T-cell (primary cell): ENCODE measurements around the gene PUS10. TPM values are rescaled to one million over a fixed set of nuclear protein-coding genes. Genes with fewer than 3 reads are reported as not detected.
"Not testable (repeated sequence)": the region's sequence is repeated elsewhere in the genome, so short reads cannot be mapped to it uniquely, and the experiment has no call there.

Experiments
- ATAC-seq, 4 experiments: fragments of 200-7000 bp in 3 of 4; fragments of 150-1000 bp in 1 of 4; cut with Tn5 transposase; replicated peaks in 1 of 4; 1 replicate in 3 of 4; 2 replicates in 1 of 4; pipeline ENCODE4 v1.10.0; 2021; ENCODE audit warnings: moderate library complexity in 3 of 4, mild to moderate bottlenecking in 2 of 4, moderate number of reproducible peaks in 1 of 4
- CTCF ChIA-PET, 2 donors: fragments of 300-600 bp; sonication (Branson Sonifier 250); formaldehyde crosslinking; loops; one replicate each; lab custom pipeline; 2022; ENCODE audit warnings: antibody characterized with exemption in 2 of 2; lab: Charles Lee
- POLR2A ChIA-PET, 2 donors: fragments of 300-600 bp; sonication (Branson Sonifier 250); formaldehyde crosslinking; loops; one replicate each; lab custom pipeline; 2022; ENCODE audit warnings: antibody characterized with exemption in 2 of 2; lab: Charles Lee
- DNase-seq, 35 experiments: peaks; one replicate each; pipeline versions ENCODE4 v3.0.0 to v3.0.0-alpha.2; 2013 to 2023
- H3K27ac ChIP-seq: one replicate; pipeline ENCODE4 v1.5.1; 2013; ENCODE audit warnings: low read length
- H3K27me3 ChIP-seq, 2 experiments: replicated peaks in 1 of 2; 1 replicate in 1 of 2; 2 replicates in 1 of 2; pipeline versions ENCODE4 v1.6.1 to v1.7.0; 2013; ENCODE audit warnings: low read length in 1 of 2, mixed read lengths in 1 of 2; ENCODE audit not compliant: control insufficient read depth in 2 of 2, insufficient read depth in 2 of 2; ENCODE audit errors: extremely low read depth in 1 of 2
- H3K36me3 ChIP-seq, 2 donors: 1 replicate in 1 of 2; 2 replicates in 1 of 2; pipeline versions ENCODE4 v1.6.1 to v1.7.0; 2013; ENCODE audit warnings: low read length in 1 of 2; ENCODE audit not compliant: control insufficient read depth in 2 of 2, insufficient read depth in 1 of 2; ENCODE audit errors: extremely low read depth in 1 of 2
- H3K4me1 ChIP-seq, 2 experiments: 1 replicate in 1 of 2; 2 replicates in 1 of 2; pipeline versions ENCODE4 v1.6.1 to v1.7.0; 2013; ENCODE audit warnings: low read length in 2 of 2, mixed read lengths in 1 of 2; ENCODE audit not compliant: insufficient read depth in 2 of 2, control insufficient read depth in 1 of 2; ENCODE audit errors: extremely low read depth in 1 of 2
- H3K4me3 ChIP-seq, 2 donors: 1 replicate in 1 of 2; 2 replicates in 1 of 2; pipeline versions ENCODE4 v1.5.1 to v1.7.0; 2013; ENCODE audit warnings: mild to moderate bottlenecking in 2 of 2, low read length in 1 of 2, moderate library complexity in 1 of 2; ENCODE audit not compliant: control insufficient read depth in 1 of 2; ENCODE audit errors: extremely low read depth in 1 of 2
- H3K9me3 ChIP-seq: 2 replicates; pipeline ENCODE4 v1.7.0; 2013
- H3K27ac Mint-ChIP-seq, 2 donors: one replicate each; pipeline ENCODE4 v1.8.0; 2020 to 2021; ENCODE audit warnings: mild to moderate bottlenecking in 2 of 2, mixed read lengths in 2 of 2
- H3K27me3 Mint-ChIP-seq, 2 donors: one replicate each; pipeline ENCODE4 v1.8.0; 2021 to 2022; ENCODE audit warnings: mixed read lengths in 2 of 2
- H3K36me3 Mint-ChIP-seq: one replicate; pipeline ENCODE4 v1.8.0; 2021; ENCODE audit warnings: mixed read lengths
- H3K4me1 Mint-ChIP-seq, 3 donors: one replicate each; pipeline ENCODE4 v1.8.0; 2020 to 2022; ENCODE audit warnings: mixed read lengths in 3 of 3, mild to moderate bottlenecking in 1 of 3
- H3K4me3 Mint-ChIP-seq, 3 donors: one replicate each; pipeline ENCODE4 v1.8.0; 2020 to 2022; ENCODE audit warnings: mild to moderate bottlenecking in 3 of 3, mixed read lengths in 3 of 3, moderate library complexity in 3 of 3
- H3K9me3 Mint-ChIP-seq, 3 donors: one replicate each; pipeline ENCODE4 v1.8.0; 2020 to 2022; ENCODE audit warnings: mixed read lengths in 3 of 3
- WGBS: methylation state at CpG from one replicate; pipeline ENCODE4 v1.1.5; 2013; ENCODE audit warnings: missing lambda C conversion rate; ENCODE audit not compliant: insufficient coverage; 5-methylcytosine and 5-hydroxymethylcytosine counted together
- total RNA-seq, 35 experiments: library from RNA in 6 of 35; stranded (reverse) in 6 of 35; fragments of 120-200 nt in 1 of 35; gene quantifications; one replicate each; pipeline versions ENCODE4 v1.2.1 to v1.2.4 and lab custom pipeline; 2013 to 2026

The PUS10 gene
- total RNA-seq, 5 donors from 2014 or later (not counting 1 experiment from before 2014, with no cell fraction given) = 5.2 to 6.4 (median 5.6) TPM

GRCh38 chr2:61016392-61017002 lies 1.6 kb downstream of the PUS10 start:
- H3K27ac Mint-ChIP-seq = peak overlapping the region; percentile 97 to 99
- no peaks in the 10 kb centered on the region for H3K36me3 ChIP-seq
- POLR2A ChIA-PET = interaction anchor here (0.5 to 0.6 kb wide), 3 partner anchors 23 to 243 kb away, joined by 3 to 4 read pairs (median 4); no protein-coding TSS in a partner anchor

GRCh38 chr2:61015976-61016375 lies 2.1 kb downstream of the PUS10 start:
- Mint-ChIP-seq H3K27ac (peak overlapping the region in 1 of 2 donors; percentile 99), H3K9me3 (no peaks in the 10 kb centered on the region), H3K27me3 (no peaks in the 10 kb centered on the region), H3K4me1 (peaks cover 31 to 47% (median 36%) of the 10 kb centered on the region in 3 donors), H3K4me3 (peak overlapping the region; percentile 94 to 100 (median 99)), H3K36me3 (peaks cover 2% of the 10 kb centered on the region)
- POLR2A ChIA-PET = interaction anchor here in 1 of 2 donors (0.5 kb wide), 1 partner anchor 48 kb away, joined by 3 read pairs; no protein-coding TSS in a partner anchor
- CTCF ChIA-PET = interaction anchor here (0.6 to 1.0 kb wide), 2 partner anchors 17 to 50 kb away, joined by 5 to 7 read pairs; no protein-coding TSS in a partner anchor
- no CpG with 5 or more reads among the region's 2 CpGs for WGBS
- H3K4me1 ChIP-seq = peaks cover 7 to 11% of the 10 kb centered on the region in 2 experiments
- no peaks in the 10 kb centered on the region for H3K36me3 ChIP-seq
- ATAC-seq (no peak), DNase-seq (no peak)
- H3K4me3 ChIP-seq = peak overlapping the region in 1 of 2 donors; percentile 100
- no peaks in the 10 kb centered on the region for H3K9me3 ChIP-seq
- no peaks in the 10 kb centered on the region for H3K27me3 ChIP-seq
- H3K27ac ChIP-seq = no peak overlapping the region

More at GRCh38 chr2:61016392-61017002, 1.6 kb downstream of the PUS10 start:
- Histone ChIP-seq H3K27me3 (no peaks in the 10 kb centered on the region), H3K27ac (peak overlapping the region; percentile 75), H3K4me1 (peaks cover 11 to 12% of the 10 kb centered on the region in 2 experiments), H3K9me3 (no peaks in the 10 kb centered on the region), H3K4me3 (peak overlapping the region; percentile 94 to 100)
- CTCF ChIA-PET = interaction anchor here (0.6 to 1.7 kb wide), 3 partner anchors 18 to 51 kb away, joined by 5 to 7 read pairs (median 5); no protein-coding TSS in a partner anchor
- peak overlapping the region; percentile 94 to 100 (median 99) for H3K4me3 Mint-ChIP-seq
- H3K27me3 Mint-ChIP-seq = no peaks in the 10 kb centered on the region
- peak in 3 of 35 experiments; percentile 2 to 6 (median 4) for DNase-seq
- no peaks in the 10 kb centered on the region for H3K9me3 Mint-ChIP-seq
- peaks cover 35 to 51% (median 41%) of the 10 kb centered on the region in 3 donors for H3K4me1 Mint-ChIP-seq
- ATAC-seq = no peak
- WGBS = 0% methylated on average over 2 of the region's 16 CpGs
- peaks cover 3% of the 10 kb centered on the region for H3K36me3 Mint-ChIP-seq

GRCh38 chr2:61014763-61015162 lies 3.3 kb downstream of the PUS10 start:
- Mint-ChIP-seq H3K36me3 (no peaks in the 10 kb centered on the region), H3K4me1 (peaks cover 25 to 38% (median 28%) of the 10 kb centered on the region in 3 donors), H3K9me3 (no peaks in the 10 kb centered on the region), H3K27me3 (no peaks in the 10 kb centered on the region), H3K4me3 (peak overlapping the region in 2 of 3 donors; percentile 34 to 94), H3K27ac (no peak overlapping the region)
- ATAC-seq (no peak), DNase-seq (no peak)
- H3K36me3 ChIP-seq = peaks cover 0 to 2% of the 10 kb centered on the region in 2 donors
- H3K27me3 ChIP-seq = no peaks in the 10 kb centered on the region
- POLR2A ChIA-PET = no interaction called here
- H3K4me1 ChIP-seq = peaks cover 2 to 11% of the 10 kb centered on the region in 2 experiments
- CTCF ChIA-PET = no interaction called here
- no peaks in the 10 kb centered on the region for H3K9me3 ChIP-seq
- no CpG with 5 or more reads among the region's 3 CpGs for WGBS
- no peak overlapping the region for H3K27ac ChIP-seq
- H3K4me3 ChIP-seq = no peak overlapping the region

GRCh38 chr2:61013382-61013781 lies 4.7 kb downstream of the PUS10 start:
- no peak overlapping the region for H3K4me3 ChIP-seq
- ATAC-seq (no peak), DNase-seq (no peak)
- no peaks in the 10 kb centered on the region for H3K9me3 Mint-ChIP-seq
- H3K4me1 ChIP-seq = peaks cover 2 to 6% of the 10 kb centered on the region in 2 experiments
- H3K27ac Mint-ChIP-seq = no peak overlapping the region
- peaks cover 2% of the 10 kb centered on the region for H3K36me3 Mint-ChIP-seq
- no peaks in the 10 kb centered on the region for H3K27me3 Mint-ChIP-seq
- H3K36me3 ChIP-seq = peaks cover 0 to 2% of the 10 kb centered on the region in 2 donors
- H3K27ac ChIP-seq = no peak overlapping the region
- ChIA-PET CTCF (no interaction called here), POLR2A (no interaction called here)
- H3K27me3 ChIP-seq = no peaks in the 10 kb centered on the region
- H3K9me3 ChIP-seq = no peaks in the 10 kb centered on the region
- H3K4me3 Mint-ChIP-seq = no peak overlapping the region
- WGBS = no CpG with 5 or more reads among the region's 3 CpGs
- H3K4me1 Mint-ChIP-seq = peaks cover 11 to 26% (median 16%) of the 10 kb centered on the region in 3 donors

- H3K9me3 Mint-ChIP-seq, H3K27me3 ChIP-seq, POLR2A ChIA-PET, CTCF ChIA-PET, H3K36me3 ChIP-seq, H3K27ac Mint-ChIP-seq, H3K36me3 Mint-ChIP-seq, DNase-seq, H3K27ac ChIP-seq, H3K4me3 ChIP-seq, ATAC-seq, H3K4me3 Mint-ChIP-seq, H3K4me1 ChIP-seq, H3K27me3 Mint-ChIP-seq, H3K9me3 ChIP-seq: not testable (repeated sequence)
- peaks cover 7 to 22% (median 11%) of the 10 kb centered on the region in 3 donors for H3K4me1 Mint-ChIP-seq
- no CpG with 5 or more reads among the region's 2 CpGs for WGBS
Observed at GRCh38 chr2:61012303-61012702, 5.8 kb downstream of the PUS10 start.

GRCh38 chr2:61011678-61012077 lies 6.4 kb downstream of the PUS10 start:
- H3K36me3 Mint-ChIP-seq = peaks cover 3% of the 10 kb centered on the region
- no peak overlapping the region for H3K27ac Mint-ChIP-seq
- no peaks in the 10 kb centered on the region for H3K27me3 ChIP-seq
- WGBS = no CpG with 5 or more reads among the region's 1 CpG
- DNase-seq (no peak), ATAC-seq (no peak)
- H3K9me3 ChIP-seq = no peaks in the 10 kb centered on the region
- peaks cover 2 to 4% of the 10 kb centered on the region in 2 experiments for H3K4me1 ChIP-seq
- H3K4me3 Mint-ChIP-seq = no peak overlapping the region
- no peak overlapping the region for H3K27ac ChIP-seq
- POLR2A ChIA-PET = interaction anchor here in 1 of 2 donors (0.6 kb wide), 1 partner anchor 36 kb away, joined by 3 read pairs; no protein-coding TSS in a partner anchor
- H3K4me1 Mint-ChIP-seq = peaks cover 6 to 19% (median 11%) of the 10 kb centered on the region in 3 donors
- no peaks in the 10 kb centered on the region for H3K27me3 Mint-ChIP-seq
- peaks cover 0 to 2% of the 10 kb centered on the region in 2 donors for H3K36me3 ChIP-seq
- H3K9me3 Mint-ChIP-seq = no peaks in the 10 kb centered on the region
- CTCF ChIA-PET = interaction anchor here in 1 of 2 donors (1.1 kb wide), 1 partner anchor 8 kb away, joined by 3 read pairs; no protein-coding TSS in a partner anchor
- no peak overlapping the region for H3K4me3 ChIP-seq
